ENCODE measurements around the gene SLC25A47. TPM values are rescaled to one million over a fixed set of nuclear protein-coding genes. Genes with fewer than 3 reads are reported as not detected.

Gene SLC25A47
- total and polyA plus RNA-seq, 4 donors = 23.7 to 469 (median 291) TPM

- Histone ChIP-seq H3K9ac (ENCODE audit: low read depth in 1 of 2, low read length in 2 of 2) (no peak overlapping the region), H3K4me3 (ENCODE audit: low read depth in 1 of 3, low read length in 3 of 3) (no peak overlapping the region), H3K9me3 (ENCODE audit: control insufficient read depth in 4 of 4, low read length in 3 of 4) (no peaks in the 10 kb centered on the region), H3K27me3 (ENCODE audit: control insufficient read depth in 4 of 4, insufficient read depth in 4 of 4, low read length in 3 of 4) (no peaks in the 10 kb centered on the region), H3K27ac (ENCODE audit: low read depth in 1 of 2, low read length in 2 of 2) (no peak overlapping the region), H3K36me3 (ENCODE audit: control insufficient read depth in 4 of 4, insufficient read depth in 3 of 4, low read depth in 1 of 4, low read length in 3 of 4) (peaks cover 0 to 10% (median 1%) of the 10 kb centered on the region in 4 donors), H3K4me1 (ENCODE audit: control insufficient read depth in 4 of 4, insufficient read depth in 4 of 4, low read length in 3 of 4) (peaks cover 0 to 10% (median under 1%) of the 10 kb centered on the region in 4 donors)
- no peak for DNase-seq (ENCODE audit: low spot score)
- TF ChIP-seq RXRA (IDR thresholded peaks at IDR 0.05) = no peak
- no peak for TF ChIP-seq GABPA (IDR thresholded peaks at IDR 0.05 in 1 of 2, conservative IDR thresholded peaks at IDR 0.05 in 1 of 2)
- TF ChIP-seq NR2F2 (IDR thresholded peaks at IDR 0.05) = no peak
- no peak for TF ChIP-seq EGR1 (IDR thresholded peaks at IDR 0.05; ENCODE audit: low read depth in 2 of 2)
- no peak for TF ChIP-seq YY1 (IDR thresholded peaks at IDR 0.05)
- TF ChIP-seq FOXA1 (IDR thresholded peaks at IDR 0.05) = no peak
- TF ChIP-seq SP1 (IDR thresholded peaks at IDR 0.05) = no peak
- 90% methylated on average over 2 of the region's 2 CpGs for WGBS
These were observed 44.0 kb upstream of the SLC25A47 start for GRCh38 chr14:100279133-100279532.

GRCh38 chr14:100279563-100279962 lies 43.6 kb upstream of the SLC25A47 start:
- DNase-seq (ENCODE audit: low spot score) = no peak
- WGBS = 96% methylated on average over 8 of the region's 8 CpGs

More at GRCh38 chr14:100279563-100279962, 43.6 kb upstream of the SLC25A47 start:
- no peak overlapping the region for H3K9ac ChIP-seq (ENCODE audit: low read depth in 1 of 2, low read length in 2 of 2)
- H3K4me1 ChIP-seq (ENCODE audit: control insufficient read depth in 4 of 4, insufficient read depth in 4 of 4, low read length in 3 of 4) = peaks cover 1 to 12% (median 3%) of the 10 kb centered on the region in 4 donors
- no peaks in the 10 kb centered on the region for H3K9me3 ChIP-seq (ENCODE audit: control insufficient read depth in 4 of 4, low read length in 3 of 4)
- no peak overlapping the region for H3K27ac ChIP-seq (ENCODE audit: low read depth in 1 of 2, low read length in 2 of 2)
- no peaks in the 10 kb centered on the region for H3K27me3 ChIP-seq (ENCODE audit: control insufficient read depth in 4 of 4, insufficient read depth in 4 of 4, low read length in 3 of 4)
- H3K4me3 ChIP-seq (ENCODE audit: low read depth in 1 of 3, low read length in 3 of 3) = no peak overlapping the region
- TF ChIP-seq NR2F2 (IDR thresholded peaks at IDR 0.05) = no peak
- no peak for TF ChIP-seq FOXA1 (IDR thresholded peaks at IDR 0.05)
- TF ChIP-seq GABPA (IDR thresholded peaks at IDR 0.05 in 1 of 2, conservative IDR thresholded peaks at IDR 0.05 in 1 of 2) = no peak
- no peak for TF ChIP-seq SP1 (IDR thresholded peaks at IDR 0.05)
- no peak for TF ChIP-seq HNF4A (conservative IDR thresholded peaks at IDR 0.05)
- no peak for TF ChIP-seq JUND (IDR thresholded peaks at IDR 0.05)
- no peak for TF ChIP-seq REST (IDR thresholded peaks at IDR 0.05)
- TF ChIP-seq YY1 (IDR thresholded peaks at IDR 0.05) = no peak
- no peak for TF ChIP-seq ATF3 (IDR thresholded peaks at IDR 0.05)
- TF ChIP-seq RXRA (IDR thresholded peaks at IDR 0.05) = no peak
- no peak for TF ChIP-seq ZBTB33 (IDR thresholded peaks at IDR 0.05)
- TF ChIP-seq EGR1 (IDR thresholded peaks at IDR 0.05; ENCODE audit: low read depth in 2 of 2) = no peak
- no peak for TF ChIP-seq MAX (IDR thresholded peaks at IDR 0.05)
- TF ChIP-seq HNF4G (IDR thresholded peaks at IDR 0.05) = no peak
- TF ChIP-seq RAD21 (IDR thresholded peaks at IDR 0.05) = no peak
- no peak for TF ChIP-seq TAF1 (conservative IDR thresholded peaks at IDR 0.05)
- no peak for TF ChIP-seq FOXA2 (IDR thresholded peaks at IDR 0.05)
- no peak for TF ChIP-seq CTCF (IDR thresholded peaks at IDR 0.05; ENCODE audit: low read depth, low read length, missing input control)
- H3K36me3 ChIP-seq (ENCODE audit: control insufficient read depth in 4 of 4, insufficient read depth in 3 of 4, low read depth in 1 of 4, low read length in 3 of 4) = peaks cover 0 to 10% (median 1%) of the 10 kb centered on the region in 4 donors
